IMR-90 (cell line): ENCODE data around the gene ESYT3. TPM values are rescaled to one million over a fixed set of nuclear protein-coding genes. Genes with fewer than 3 reads are reported as not detected.

ENCODE experiments used
- ATAC-seq: fragments of 200-7000 bp; cut with Tn5 transposase; 2 replicates; pipeline ENCODE4 v1.9.1; 2020; ENCODE audit warnings: low read depth, mild to moderate bottlenecking, moderate library complexity
- BruUV-seq: library from RNA; stranded (reverse); fragments of 400-500 nt; replicated peaks from 2 replicates; lab custom pipeline; 2021; lab: Mats Ljungman, UMichigan
- CTCF ChIA-PET: fragments of 300-600 bp; formaldehyde crosslinking; extraction: SDS; loops from one replicate; lab custom pipeline; 2021; ENCODE audit warnings: antibody characterized with exemption; lab: Yijun Ruan, JAX
- POLR2A ChIA-PET: fragments of 300-600 bp; sonication (Branson Sonifier 250); formaldehyde crosslinking; loops from one replicate; lab custom pipeline; 2022; ENCODE audit warnings: antibody characterized with exemption; ENCODE audit not compliant: unreplicated experiment; lab: Charles Lee
- DNase-seq: peaks from one replicate; pipeline ENCODE4 v3.0.0; 2013
- H2AFZ ChIP-seq: replicated peaks from 2 replicates; pipeline ENCODE3; 2013; ENCODE audit warnings: low read length, mild to moderate bottlenecking; ENCODE audit not compliant: poor library complexity
- H2AK5ac ChIP-seq: 2 replicates; pipeline ENCODE4 v1.6.1; 2013; ENCODE audit warnings: low read depth, low read length, inconsistent platforms
- H2AK9ac ChIP-seq: replicated peaks from 2 replicates; pipeline ENCODE3; 2013; ENCODE audit warnings: mild to moderate bottlenecking, low read depth, low read length, moderate library complexity; ENCODE audit not compliant: poor library complexity
- H2BK120ac ChIP-seq: 2 replicates; pipeline ENCODE4 v1.6.1; 2013; ENCODE audit warnings: low read depth, low read length, inconsistent platforms
- H2BK15ac ChIP-seq: 3 replicates; pipeline ENCODE4 v1.6.1; 2013; ENCODE audit warnings: low read depth, low read length, inconsistent platforms
- H2BK20ac ChIP-seq: 2 replicates; pipeline ENCODE4 v1.6.1; 2013; ENCODE audit warnings: low read depth, mild to moderate bottlenecking, inconsistent platforms, low read length, moderate library complexity
- H2BK5ac ChIP-seq: 2 replicates; pipeline ENCODE4 v1.6.1; 2013; ENCODE audit warnings: mild to moderate bottlenecking, low read depth, low read length, inconsistent platforms; ENCODE audit not compliant: poor library complexity, severe bottlenecking
- H3K14ac ChIP-seq: replicated peaks from 2 replicates; pipeline ENCODE4 v1.6.1; 2013; ENCODE audit warnings: low read depth, low read length, inconsistent platforms
- H3K18ac ChIP-seq: 2 replicates; pipeline ENCODE4 v1.6.1; 2013; ENCODE audit warnings: low read depth, low read length, control low read depth
- H3K23ac ChIP-seq: 2 replicates; pipeline ENCODE4 v1.6.1; 2013; ENCODE audit warnings: low read depth, low read length, inconsistent platforms
- H3K27ac ChIP-seq: 2 replicates; pipeline ENCODE4 v1.5.1; 2013; ENCODE audit warnings: mild to moderate bottlenecking, control low read depth, low read length; ENCODE audit not compliant: insufficient read depth
- H3K27me3 ChIP-seq: 2 replicates; pipeline ENCODE4 v1.6.1; 2013; ENCODE audit warnings: low read length; ENCODE audit not compliant: control insufficient read depth, insufficient read depth
- H3K36me3 ChIP-seq: 2 replicates; pipeline ENCODE4 v1.6.1; 2013; ENCODE audit warnings: low read length, mixed read lengths; ENCODE audit not compliant: control insufficient read depth, insufficient read depth
- H3K4ac ChIP-seq: 2 replicates; pipeline ENCODE4 v1.6.1; 2013; ENCODE audit warnings: low read depth, low read length, inconsistent platforms
- H3K4me1 ChIP-seq: 2 replicates; pipeline ENCODE4 v1.6.1; 2013; ENCODE audit warnings: low read length, mixed read lengths; ENCODE audit not compliant: control insufficient read depth, insufficient read depth
- H3K4me2 ChIP-seq: 2 replicates; pipeline ENCODE4 v1.6.1; 2013; ENCODE audit warnings: low read depth, mild to moderate bottlenecking, control low read depth, low read length, moderate library complexity
- H3K4me3 ChIP-seq: 2 replicates; pipeline ENCODE4 v1.5.1; 2013; ENCODE audit warnings: low read depth, mild to moderate bottlenecking, control low read depth, low read length, moderate library complexity; ENCODE audit not compliant: insufficient read depth
- H3K56ac ChIP-seq: 2 replicates; pipeline ENCODE4 v1.6.1; 2013; ENCODE audit warnings: low read length, inconsistent platforms; ENCODE audit not compliant: insufficient read depth; ENCODE audit errors: extremely low read depth
- H3K79me1 ChIP-seq, 2 experiments: 2 replicates each; pipeline ENCODE4 v1.6.1; 2013; ENCODE audit warnings: low read length in 2 of 2, inconsistent platforms in 1 of 2, low read depth in 1 of 2
- H3K9ac ChIP-seq: 2 replicates; pipeline ENCODE4 v1.6.1; 2013; ENCODE audit warnings: low read depth, low read length, control low read depth
- H3K9me1 ChIP-seq: 2 replicates; pipeline ENCODE4 v1.6.1; 2013; ENCODE audit warnings: low read length, inconsistent platforms; ENCODE audit not compliant: insufficient read depth
- H3K9me3 ChIP-seq: 2 replicates; pipeline ENCODE4 v1.6.1; 2013; ENCODE audit warnings: low read length; ENCODE audit not compliant: control insufficient read depth, insufficient read depth
- H4K20me1 ChIP-seq: 2 replicates; pipeline ENCODE4 v1.6.1; 2013; ENCODE audit warnings: low read length, inconsistent platforms; ENCODE audit not compliant: insufficient read depth
- H4K5ac ChIP-seq: 2 replicates; pipeline ENCODE4 v1.6.1; 2013; ENCODE audit warnings: mild to moderate bottlenecking, low read depth, low read length, control low read depth
- H4K8ac ChIP-seq, 2 experiments: 2 replicates each; pipeline ENCODE4 v1.6.1; 2013; ENCODE audit warnings: low read depth in 2 of 2, low read length in 2 of 2, control low read depth in 1 of 2, inconsistent platforms in 1 of 2
- H4K91ac ChIP-seq: 2 replicates; pipeline ENCODE4 v1.6.1; 2013; ENCODE audit warnings: low read depth, low read length, inconsistent platforms; ENCODE audit not compliant: insufficient read depth
- BHLHE40 ChIP-seq: fragments of 150-350 bp; IDR thresholded peaks from 2 replicates; pipeline ENCODE4 v1.6.1; 2016; ENCODE audit warnings: mild to moderate bottlenecking, low read depth, low read length
- CEBPB ChIP-seq: IDR thresholded peaks from 2 replicates; pipeline ENCODE4 v1.6.1; 2012; ENCODE audit warnings: low read depth, low read length, improper control_type of control experiment
- CHD1 ChIP-seq: IDR thresholded peaks from 2 replicates; pipeline ENCODE4 v1.6.1; 2012; ENCODE audit warnings: low read depth, low read length, improper control_type of control experiment
- ELK1 ChIP-seq: fragments of 150-350 bp; IDR thresholded peaks from 2 replicates; pipeline ENCODE4 v1.6.1; 2016; ENCODE audit warnings: low read depth, mild to moderate bottlenecking, low read length, moderate library complexity, borderline replicate concordance
- FOS ChIP-seq: fragments of 150-350 bp; IDR thresholded peaks from 2 replicates; pipeline ENCODE4 v1.6.1; 2016; ENCODE audit warnings: low read depth, low read length
- MAZ ChIP-seq: IDR thresholded peaks from 2 replicates; pipeline ENCODE4 v1.6.1; 2012; ENCODE audit warnings: low read depth, mild to moderate bottlenecking, low read length, improper control_type of control experiment, moderate library complexity, borderline replicate concordance
- MXI1 ChIP-seq: IDR thresholded peaks from 2 replicates; pipeline ENCODE4 v1.6.1; 2012; ENCODE audit warnings: low read depth, mild to moderate bottlenecking, low read length, moderate library complexity, borderline replicate concordance
- NFE2L2 ChIP-seq: fragments of 150-350 bp; IDR thresholded peaks from 2 replicates; pipeline ENCODE4 v1.6.1; 2016; ENCODE audit warnings: low read depth, mild to moderate bottlenecking, low read length
- RAD21 ChIP-seq: IDR thresholded peaks from 2 replicates; pipeline ENCODE4 v1.6.1; 2012; ENCODE audit warnings: low read length, improper control_type of control experiment
- RCOR1 ChIP-seq: IDR thresholded peaks from 2 replicates; pipeline ENCODE4 v1.6.1; 2012; ENCODE audit warnings: mild to moderate bottlenecking, low read length, improper control_type of control experiment; ENCODE audit not compliant: insufficient replicate concordance
- SMC3 ChIP-seq: fragments of 150-350 bp; IDR thresholded peaks from 2 replicates; pipeline ENCODE4 v1.6.1; 2016; ENCODE audit warnings: low read depth, mild to moderate bottlenecking, antibody characterized with exemption, low read length, moderate library complexity
- WGBS, 2 experiments: methylation state at CpG; one replicate each; pipeline versions ENCODE4 v1.1.5 to v1.1.7; 2013; ENCODE audit warnings: missing lambda C conversion rate in 2 of 2; ENCODE audit not compliant: insufficient read length in 1 of 2; ENCODE audit errors: extremely low coverage in 2 of 2; 5-methylcytosine and 5-hydroxymethylcytosine counted together
- dilution Hi-C: fragments of 300-500 bp; cut with HindIII; formaldehyde crosslinking; loops from one replicate; pipeline ENCODE4 v1.14.3; 2018; ENCODE audit warnings: low sequenced_read_pairs; ENCODE audit not compliant: unreplicated experiment
- in situ Hi-C: fragments of 300-500 bp; cut with MboI; formaldehyde crosslinking; loops from 3 replicates; pipeline ENCODE4 v1.14.3; 2019; ENCODE audit warnings: low sequenced_read_pairs, inconsistent platforms, mixed read lengths
- intact Hi-C: fragments of 100-400 bp; cut with micrococcal nuclease; formaldehyde crosslinking; loops from 2 replicates; pipeline ENCODE4 v1.10.0; 2022
- polyA plus RNA-seq, 3 experiments: library from polyadenylated mRNA; depleted of rRNA; stranded (reverse); fragments of >200 nt; gene quantifications; 2 replicates each; pipeline ENCODE4 v1.2.3, GENCODE V29; 2012; ENCODE audit warnings: low replicate concordance in 1 of 3
- total RNA-seq: library from RNA; depleted of rRNA; stranded (reverse); fragments of >200 nt; gene quantifications from 2 replicates; pipeline ENCODE4 v1.2.3, GENCODE V29; 2012

Gene ESYT3
- total and polyA plus RNA-seq, 2 of the 4 experiments (the other 2 are of a cell fraction), result under 0.01 to 0.02 TPM

DNA sequence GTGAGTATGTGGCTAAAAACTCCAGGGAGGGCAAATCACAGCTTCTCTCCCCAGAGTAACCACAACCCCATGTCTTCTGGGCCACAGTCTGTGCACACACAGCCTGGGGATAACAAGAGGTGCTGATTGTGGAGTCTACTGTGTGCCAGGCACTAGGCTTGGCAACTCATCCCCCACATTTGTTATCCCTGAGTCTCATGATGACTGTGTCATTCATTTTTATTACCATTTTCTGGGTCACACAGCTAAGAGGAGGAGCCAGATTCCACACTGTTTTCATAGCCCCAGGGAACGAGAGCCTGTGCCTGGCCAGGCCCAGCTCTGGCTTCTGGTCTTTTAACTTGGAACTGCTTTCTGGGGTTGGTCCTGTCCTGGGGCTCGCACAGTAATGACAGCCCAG is 34.5 kb downstream of the ESYT3 start:
- peak; percentile 37; the same call in 1 of the 2 replicates for ATAC-seq
- no peak overlapping the region for H3K56ac ChIP-seq

More for the DNA sequence above, 34.5 kb downstream of the ESYT3 start:
- H3K27me3 ChIP-seq, result peaks cover 9% of the 10 kb centered on the region
- no peak overlapping the region for H4K91ac ChIP-seq
- intact Hi-C loops (no loop called here), dilution Hi-C loops (no loop called here), in situ Hi-C loops (no loop called here)
- H2BK5ac ChIP-seq, result no peak overlapping the region
- no peaks in the 10 kb centered on the region for H3K36me3 ChIP-seq
- H3K23ac ChIP-seq, result no peak overlapping the region
- ChIA-PET POLR2A (interaction anchor here (0.5 kb wide), 1 partner anchor 11 kb away, joined by 3 read pairs; no protein-coding TSS in a partner anchor), CTCF (no interaction called here)
- no peaks in the 10 kb centered on the region for H3K9me1 ChIP-seq
- H4K8ac ChIP-seq, result no peak overlapping the region
- no peak overlapping the region for H3K4me2 ChIP-seq
- WGBS, 2 experiments, result no CpG with 5 or more reads among the region's 2 CpGs
- no TSS peak for BruUV-seq
- H3K27ac ChIP-seq, result no peak overlapping the region
- no peak for DNase-seq
- H2BK15ac ChIP-seq, result no peak overlapping the region
- no peaks in the 10 kb centered on the region for H4K20me1 ChIP-seq
- H3K4ac ChIP-seq, result no peak overlapping the region
- no peak overlapping the region for H2AK5ac ChIP-seq
- no peaks in the 10 kb centered on the region for H3K9me3 ChIP-seq
- no peak overlapping the region for H2AK9ac ChIP-seq
- no peak overlapping the region for H4K5ac ChIP-seq
- H3K4me1 ChIP-seq, result no peaks in the 10 kb centered on the region
- TF ChIP-seq CEBPB, result no peak
- TF ChIP-seq BHLHE40, result no peak
- no peak for TF ChIP-seq MXI1
- TF ChIP-seq SMC3, result no peak
- no peak for TF ChIP-seq RAD21
- no peak for TF ChIP-seq MAZ
- no peak for TF ChIP-seq RCOR1
- no peak for TF ChIP-seq ELK1
- no peak for TF ChIP-seq FOS
- TF ChIP-seq NFE2L2, result no peak
- no peak for TF ChIP-seq CHD1
- H3K18ac ChIP-seq, result no peak overlapping the region
- no peak overlapping the region for H3K14ac ChIP-seq
- H2BK120ac ChIP-seq, result no peak overlapping the region
- no peak overlapping the region for H3K4me3 ChIP-seq
- H3K9ac ChIP-seq, result no peak overlapping the region
- H3K79me1 ChIP-seq, result no peaks in the 10 kb centered on the region
- no peak overlapping the region for H2AFZ ChIP-seq
- no peak overlapping the region for H2BK20ac ChIP-seq
